ENCODE results near the gene WFIKKN1. TPM values are rescaled to one million over a fixed set of nuclear protein-coding genes. Genes with fewer than 3 reads are reported as not detected.
A peak's percentile ranks its signal among the peaks of the same experiment; 100 is the strongest.

WFIKKN1 gene
- total and polyA plus RNA-seq, 2 of the 13 experiments (the other 11 are each of a cell fraction or from before 2014, with no cell fraction given), result 1.7 to 4.9 TPM

GRCh38 chr16:586645-587590, 43.9 kb upstream of the WFIKKN1 start (continued):
- TF ChIP-seq ZNF33A (CRISPR knock-in tag; IDR thresholded peaks at IDR 0.05; ENCODE audit: borderline replicate concordance) (no peak), ZNF607 (CRISPR knock-in tag; IDR thresholded peaks at IDR 0.05; ENCODE audit: borderline replicate concordance) (no peak), SMARCE1 (IDR thresholded peaks at IDR 0.05; ENCODE audit: borderline replicate concordance) (no peak), ZC3H13 (CRISPR knock-in tag; IDR thresholded peaks at IDR 0.05) (peak; percentile 60; the same call in 1 of the 2 replicates), ZNF740 (CRISPR knock-in tag; IDR thresholded peaks at IDR 0.05) (peak; percentile 74), ATF4 (CRISPR knock-in tag; IDR thresholded peaks at IDR 0.05) (no peak), REPIN1 (CRISPR knock-in tag; IDR thresholded peaks at IDR 0.05; ENCODE audit: borderline replicate concordance, low read depth) (no peak), TCF12 (IDR thresholded peaks at IDR 0.05) (no peak), TCF12 (CRISPR knock-in tag; IDR thresholded peaks at IDR 0.05) (no peak), ZNF407 (CRISPR knock-in tag; IDR thresholded peaks at IDR 0.05; ENCODE audit: not compliant biosample characterization) (no peak), GFI1 (CRISPR knock-in tag; IDR thresholded peaks at IDR 0.05; ENCODE audit: borderline replicate concordance) (no peak), AKAP8 (CRISPR knock-in tag; IDR thresholded peaks at IDR 0.05) (peak; percentile 59), CREM (IDR thresholded peaks at IDR 0.05) (no peak), CREM (CRISPR knock-in tag; IDR thresholded peaks at IDR 0.05) (no peak)
- TF ChIP-seq, protein P1, sequence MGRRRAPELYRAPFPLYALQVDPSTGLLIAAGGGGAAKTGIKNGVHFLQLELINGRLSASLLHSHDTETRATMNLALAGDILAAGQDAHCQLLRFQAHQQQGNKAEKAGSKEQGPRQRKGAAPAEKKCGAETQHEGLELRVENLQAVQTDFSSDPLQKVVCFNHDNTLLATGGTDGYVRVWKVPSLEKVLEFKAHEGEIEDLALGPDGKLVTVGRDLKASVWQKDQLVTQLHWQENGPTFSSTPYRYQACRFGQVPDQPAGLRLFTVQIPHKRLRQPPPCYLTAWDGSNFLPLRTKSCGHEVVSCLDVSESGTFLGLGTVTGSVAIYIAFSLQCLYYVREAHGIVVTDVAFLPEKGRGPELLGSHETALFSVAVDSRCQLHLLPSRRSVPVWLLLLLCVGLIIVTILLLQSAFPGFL (CRISPR knock-in tag; IDR thresholded peaks at IDR 0.05), result no peak
- TF ChIP-seq, protein P2, sequence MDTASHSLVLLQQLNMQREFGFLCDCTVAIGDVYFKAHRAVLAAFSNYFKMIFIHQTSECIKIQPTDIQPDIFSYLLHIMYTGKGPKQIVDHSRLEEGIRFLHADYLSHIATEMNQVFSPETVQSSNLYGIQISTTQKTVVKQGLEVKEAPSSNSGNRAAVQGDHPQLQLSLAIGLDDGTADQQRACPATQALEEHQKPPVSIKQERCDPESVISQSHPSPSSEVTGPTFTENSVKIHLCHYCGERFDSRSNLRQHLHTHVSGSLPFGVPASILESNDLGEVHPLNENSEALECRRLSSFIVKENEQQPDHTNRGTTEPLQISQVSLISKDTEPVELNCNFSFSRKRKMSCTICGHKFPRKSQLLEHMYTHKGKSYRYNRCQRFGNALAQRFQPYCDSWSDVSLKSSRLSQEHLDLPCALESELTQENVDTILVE (CRISPR knock-in tag; IDR thresholded peaks at IDR 0.05), result no peak
